Forelimb muscle (tissue), 1 donor: ENCODE measurements around the gene PDXK. TPM values are rescaled to one million over a fixed set of nuclear protein-coding genes. Genes with fewer than 3 reads are reported as not detected.
"Not testable (repeated sequence)": the region's sequence is repeated elsewhere in the genome, so short reads cannot be mapped to it uniquely, and the experiment has no call there.

Experiments
- DNase-seq: peaks from one replicate; pipeline ENCODE4 v3.0.0-alpha.2; 2013; ENCODE audit warnings: low read depth
- polyA plus RNA-seq: library from polyadenylated mRNA; unstranded; fragments of 120-200 nt; gene quantifications from one replicate; pipeline ENCODE4 v1.2.1, GENCODE V29; 2013; ENCODE audit not compliant: insufficient read length

PDXK gene
- 19.0 TPM for polyA plus RNA-seq

GRCh38 chr21:43718872-43719747 is at the start of gene PDXK:
Gene PDXK, plus strand, starts transcription at chr21:43719129. Its CDS starts 166 bp downstream, at chr21:43719295.
- DNase-seq: peak; percentile 68

DNA sequence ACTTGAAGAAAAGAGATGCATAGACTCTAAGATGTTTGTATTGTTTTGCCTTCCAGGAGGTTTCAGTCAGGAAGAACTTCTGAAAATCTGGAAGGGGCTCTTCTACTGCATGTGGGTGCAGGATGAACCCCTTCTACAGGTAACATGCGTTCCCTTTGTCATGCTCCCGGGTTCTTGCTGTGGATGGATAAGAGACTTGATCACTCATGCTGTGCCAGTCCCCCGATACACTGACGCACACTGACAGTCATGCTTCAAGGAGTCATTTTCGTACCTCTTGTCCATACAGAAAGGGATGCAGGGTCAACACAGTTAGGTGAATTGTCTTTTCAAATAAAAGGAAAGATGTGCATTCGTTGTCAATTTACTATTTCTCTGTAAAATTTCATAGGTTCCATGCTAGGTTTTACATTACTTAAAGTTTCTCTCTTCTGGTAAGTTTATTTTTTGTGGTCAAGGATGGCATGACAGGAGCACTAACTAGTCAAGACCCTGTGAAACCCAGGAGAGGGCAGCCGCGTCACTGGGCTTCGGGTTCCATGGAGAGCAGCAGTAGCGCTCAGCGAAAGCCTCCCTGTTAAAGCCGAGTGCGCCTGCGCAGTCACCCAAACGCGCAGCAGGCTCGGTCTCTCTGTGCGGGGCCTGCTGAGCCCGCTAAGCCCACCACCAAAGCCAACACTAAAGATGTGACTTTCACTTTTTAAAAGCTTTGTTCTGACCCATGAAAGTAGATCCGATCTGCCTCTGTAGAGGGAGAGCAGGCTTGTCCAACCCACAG is 48.9 kb upstream of the PDXK start:
- no peak for DNase-seq

- DNase-seq: no peak
Measured at GRCh38 chr21:43675871-43676270, 43.1 kb upstream of the PDXK start.

- DNase-seq: no peak
Measured at GRCh38 chr21:43676391-43676790, 42.5 kb upstream of the PDXK start.

DNA sequence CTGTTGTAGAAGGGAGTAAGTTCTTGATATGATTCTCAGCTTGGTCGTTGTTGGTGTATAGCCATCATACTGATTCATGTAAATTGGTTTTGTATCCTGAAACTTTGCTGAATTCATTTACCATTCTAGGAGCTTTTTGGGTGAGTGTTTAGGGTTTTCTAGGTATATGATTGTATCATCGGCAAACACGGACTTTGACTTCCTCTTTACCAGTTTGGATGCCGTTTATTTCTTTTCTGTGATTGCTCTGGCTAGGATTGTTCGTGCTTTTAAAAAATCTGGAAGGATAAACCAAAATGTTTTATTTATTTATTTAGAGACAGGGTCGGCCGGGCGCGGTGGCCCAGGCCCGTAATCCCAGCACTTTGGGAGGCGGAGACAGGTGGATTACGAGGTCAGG is 39.0 kb upstream of the PDXK start:
- DNase-seq: no peak

- not testable (repeated sequence) for DNase-seq
Measured at GRCh38 chr21:43680421-43680820, 38.5 kb upstream of the PDXK start.

- DNase-seq: no peak
Measured at GRCh38 chr21:43681650-43682049, 37.3 kb upstream of the PDXK start.

DNA sequence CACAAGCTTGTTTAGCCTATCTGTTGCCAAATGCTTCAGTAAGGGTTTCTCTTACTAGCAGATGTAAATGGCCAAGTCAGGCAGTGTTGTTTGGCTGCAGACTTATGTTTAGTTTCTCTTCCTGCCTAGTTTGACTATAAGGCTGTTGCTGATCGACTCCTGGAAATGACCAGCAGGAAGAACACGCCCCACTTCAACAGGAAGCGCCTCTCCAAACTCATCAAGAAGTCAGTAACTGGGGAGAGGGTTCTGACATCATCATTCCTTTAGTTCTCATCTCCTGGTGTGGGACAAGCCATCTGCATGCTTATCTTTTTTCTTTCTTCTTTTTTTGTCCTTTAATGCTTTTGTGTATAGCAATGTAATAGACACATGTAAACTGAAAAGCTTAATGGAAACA is 34.5 kb upstream of the PDXK start:
- DNase-seq: no peak

DNA sequence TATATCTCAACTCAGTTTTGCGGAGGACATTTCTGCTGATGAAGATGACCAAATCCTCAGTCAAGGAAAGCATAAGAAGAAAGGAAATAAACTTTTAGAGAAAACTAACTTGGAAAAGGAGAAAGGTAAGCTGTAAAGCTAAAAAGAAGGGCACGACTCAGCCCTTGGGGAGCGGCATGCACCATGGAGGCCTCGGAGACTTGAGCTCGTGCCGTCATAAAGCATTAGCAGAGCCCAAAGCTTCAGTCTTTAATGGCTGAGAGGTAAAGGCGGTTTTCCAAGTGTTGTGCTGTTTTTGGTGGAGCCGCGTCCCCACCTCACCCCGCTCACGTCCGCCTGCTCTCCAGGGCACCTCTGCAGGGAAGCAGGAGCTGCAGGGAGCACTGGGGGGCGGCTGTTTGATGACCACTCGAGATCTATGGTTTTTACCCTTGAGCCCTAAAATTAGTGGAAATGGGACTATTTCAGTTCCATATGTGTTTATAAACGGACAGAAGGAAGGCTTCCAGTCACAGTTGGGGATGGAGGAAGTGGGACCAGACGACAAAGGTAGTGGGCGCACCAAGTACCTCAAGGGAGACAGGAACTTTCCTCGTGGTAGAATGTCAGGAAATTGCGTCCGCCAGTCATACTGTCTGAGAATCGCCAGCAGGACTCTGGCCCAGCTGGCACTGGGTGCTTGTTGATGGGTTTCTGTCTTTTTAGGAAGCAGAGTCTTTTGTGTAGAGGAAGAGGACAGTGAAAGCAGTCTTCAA is 31.9 kb upstream of the PDXK start:
- no peak for DNase-seq

DNA sequence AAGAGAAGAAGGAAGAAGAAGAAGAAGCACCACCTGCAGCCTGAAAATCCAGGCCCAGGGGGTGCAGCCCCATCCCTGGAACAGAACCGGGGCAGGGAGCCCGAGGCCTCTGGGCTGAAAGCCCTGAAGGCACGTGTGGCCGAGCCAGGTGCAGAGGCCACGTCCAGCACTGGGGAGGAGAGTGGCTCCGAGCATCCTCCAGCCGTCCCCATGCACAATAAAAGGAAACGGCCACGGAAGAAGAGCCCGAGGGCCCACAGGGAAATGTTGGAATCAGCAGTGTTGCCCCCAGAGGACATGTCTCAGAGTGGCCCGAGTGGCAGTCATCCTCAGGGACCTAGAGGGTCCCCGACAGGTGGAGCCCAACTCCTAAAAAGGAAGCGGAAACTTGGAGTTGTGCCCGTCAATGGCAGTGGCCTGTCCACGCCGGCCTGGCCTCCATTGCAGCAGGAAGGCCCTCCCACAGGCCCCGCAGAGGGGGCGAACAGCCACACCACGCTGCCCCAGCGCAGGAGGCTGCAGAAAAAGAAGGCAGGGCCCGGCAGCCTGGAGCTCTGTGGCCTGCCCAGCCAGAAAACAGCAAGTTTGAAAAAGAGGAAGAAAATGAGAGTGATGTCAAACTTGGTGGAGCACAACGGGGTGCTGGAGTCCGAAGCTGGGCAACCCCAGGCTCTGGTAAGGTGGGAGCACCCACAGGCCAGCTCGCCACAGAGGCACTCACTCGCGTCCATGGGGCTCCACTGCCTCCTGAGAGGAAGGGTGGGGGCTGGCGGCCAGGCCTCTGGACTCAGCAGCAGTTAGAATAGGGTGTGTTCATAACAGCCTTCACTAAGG is 31.1 kb upstream of the PDXK start:
- DNase-seq: no peak

GRCh38 chr21:43688906-43689305 is 30.0 kb upstream of the PDXK start:
- DNase-seq: no peak

DNA sequence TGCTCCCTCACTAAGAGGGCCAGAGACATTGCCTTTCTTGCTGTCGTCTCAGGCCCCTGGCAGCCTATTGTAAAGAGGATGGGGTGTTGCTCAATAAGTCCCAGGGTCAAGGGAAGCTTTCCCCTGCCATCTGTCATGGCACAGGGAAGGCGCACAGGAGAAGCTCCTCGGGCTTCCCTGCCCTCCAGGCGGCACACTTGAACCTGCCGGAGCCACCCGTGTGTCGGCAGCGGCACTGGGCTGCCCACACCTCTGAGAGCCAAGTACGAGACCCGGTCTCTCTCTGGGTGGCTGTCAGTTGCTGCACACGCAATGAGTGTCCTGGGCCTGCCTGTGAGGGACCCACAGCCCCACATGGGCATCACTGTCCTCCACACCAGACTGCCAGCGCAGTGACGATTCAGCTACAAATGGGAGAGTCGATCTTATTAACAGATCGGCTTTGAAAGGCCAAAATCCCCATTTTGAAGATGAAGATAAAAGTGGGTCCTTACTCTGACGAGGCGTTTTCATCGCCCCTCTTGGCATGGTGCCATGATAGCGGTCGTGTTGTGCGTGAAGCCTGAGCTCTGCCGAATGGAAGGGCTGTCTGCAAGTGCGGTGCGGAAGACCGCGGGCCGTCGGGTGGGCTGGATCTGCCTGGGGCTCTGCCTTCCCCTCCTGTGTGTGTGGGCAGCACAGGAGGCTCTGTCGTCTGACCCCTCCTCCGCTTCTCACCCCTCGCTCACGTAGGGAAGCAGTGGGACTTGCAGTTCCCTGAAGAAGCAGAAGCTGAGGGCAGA is 29.2 kb upstream of the PDXK start:
- no peak for DNase-seq

- no peak for DNase-seq
Measured at GRCh38 chr21:43690346-43690745, 28.6 kb upstream of the PDXK start.

GRCh38 chr21:43691086-43691795 is 27.7 kb upstream of the PDXK start:
- DNase-seq: no peak

DNA sequence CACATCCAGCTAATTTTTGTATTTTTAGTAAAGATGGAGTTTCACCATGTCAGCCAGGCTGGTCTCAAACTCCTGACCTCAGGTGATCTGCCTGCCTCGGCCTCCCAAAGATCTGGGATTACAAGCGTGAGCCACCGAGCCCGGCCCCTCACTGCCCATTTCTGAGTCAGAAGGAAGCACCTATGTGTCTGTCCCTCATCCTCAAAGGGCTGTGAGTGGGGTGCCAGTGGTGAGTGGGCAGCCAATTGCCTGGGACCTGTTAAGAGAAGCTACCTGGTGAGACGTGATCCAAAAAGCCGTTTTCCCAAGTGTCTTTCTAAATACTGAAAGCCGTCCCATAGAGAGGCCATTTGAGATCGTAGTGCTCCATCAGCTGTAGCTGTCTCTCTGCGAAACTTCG is 27.1 kb upstream of the PDXK start:
- no peak for DNase-seq

- DNase-seq: no peak
Measured at GRCh38 chr21:43692949-43693348, 26.0 kb upstream of the PDXK start.

DNA sequence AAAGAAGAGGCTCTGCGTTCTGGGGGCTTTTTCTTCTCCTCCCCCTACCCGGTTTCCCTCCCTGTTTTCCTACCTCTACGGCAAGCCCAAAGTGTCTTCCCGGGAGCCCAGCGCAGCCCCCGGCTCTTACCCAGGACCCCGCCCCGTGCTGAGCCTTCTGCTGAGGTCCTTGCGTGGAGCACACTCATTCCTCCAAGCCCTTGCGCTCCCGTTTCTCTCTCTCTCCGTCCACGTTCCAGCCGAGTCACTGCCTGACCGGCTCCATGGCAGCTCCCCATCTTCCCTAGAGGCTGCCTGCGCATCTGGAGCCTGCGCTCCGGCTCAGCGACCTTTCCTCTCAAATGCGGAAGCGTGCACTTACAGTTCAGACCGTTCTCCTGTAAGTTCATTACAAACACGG is 24.9 kb upstream of the PDXK start:
- no peak for DNase-seq

DNA sequence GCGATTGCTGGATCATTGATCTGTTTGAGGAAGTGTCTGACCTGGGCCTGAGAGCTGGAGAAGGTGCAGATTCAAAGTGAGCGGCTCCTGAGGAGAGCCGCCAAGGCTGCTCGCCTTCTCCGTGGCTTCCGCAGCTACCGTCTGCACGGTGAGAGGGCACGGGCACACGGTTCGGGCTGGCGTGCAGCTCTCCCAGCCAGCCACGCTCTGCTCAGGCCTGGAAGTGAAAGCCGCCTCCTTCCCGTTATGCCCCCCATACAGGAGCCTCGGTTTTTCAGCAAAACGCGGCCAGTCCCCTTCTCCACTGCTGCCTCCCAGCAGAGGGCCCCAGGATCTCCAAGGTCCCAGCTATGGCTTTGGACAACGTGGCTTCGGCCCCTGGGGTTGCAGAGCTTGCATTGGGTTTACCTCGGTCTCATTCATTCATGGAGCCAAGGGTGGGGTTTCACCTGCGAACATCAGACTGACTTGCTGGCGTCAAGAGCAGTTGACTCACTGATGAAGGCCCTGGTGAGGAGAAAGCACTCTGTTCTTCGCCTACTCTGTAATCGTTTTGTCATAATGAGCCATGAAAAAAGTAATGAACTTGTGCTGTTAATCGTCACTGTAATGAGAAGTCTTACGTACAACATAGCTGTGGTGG is 24.4 kb upstream of the PDXK start:
- DNase-seq: no peak

DNA sequence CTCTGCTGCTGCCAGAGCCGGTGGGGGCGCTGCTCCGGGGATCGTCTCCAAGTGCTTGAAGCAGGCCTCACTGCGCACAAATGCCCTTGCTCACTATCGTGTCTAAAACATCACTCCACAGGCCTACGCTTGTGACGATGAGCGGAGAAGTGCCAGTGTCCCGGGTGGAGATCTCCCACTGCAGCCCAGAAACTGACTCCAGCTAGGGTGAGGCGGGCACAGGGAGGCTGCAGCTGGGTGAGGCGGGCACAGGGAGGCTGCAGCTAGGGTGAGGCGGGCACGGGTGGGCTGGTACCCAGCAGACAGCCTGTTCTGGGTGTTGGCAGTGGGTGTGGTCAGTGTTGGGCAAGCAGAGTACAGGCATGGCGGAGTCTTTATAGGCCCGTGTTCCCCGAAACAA is 22.7 kb upstream of the PDXK start:
- DNase-seq: no peak
